Smooth muscle cell (in vitro differentiated cells): ENCODE data around the gene CSF1. TPM values are rescaled to one million over a fixed set of nuclear protein-coding genes. Genes with fewer than 3 reads are reported as not detected.

ENCODE experiments used
- DNase-seq: peaks from one replicate; lab custom pipeline; 2025; ENCODE audit not compliant: unreplicated experiment; lab: John Stamatoyannopoulos, UW
- H2AFZ ChIP-seq: fragments of 200-600 bp; sonication (generic); 2 replicates; pipeline ENCODE4 v1.6.0; 2016; ENCODE audit warnings: antibody characterized with exemption, low read depth, mild to moderate bottlenecking
- H3F3A ChIP-seq: fragments of 200-600 bp; sonication (generic); 2 replicates; pipeline ENCODE4 v1.6.0; 2017; ENCODE audit warnings: antibody characterized with exemption, low read depth
- H3K27ac ChIP-seq: fragments of 200-600 bp; sonication (generic); 2 replicates; pipeline ENCODE4 v1.5.1; 2016; ENCODE audit warnings: low read depth, mild to moderate bottlenecking
- H3K27me3 ChIP-seq: fragments of 200-600 bp; sonication (generic); 2 replicates; pipeline ENCODE4 v1.6.1; 2016; ENCODE audit warnings: low read depth, mild to moderate bottlenecking
- H3K36me3 ChIP-seq: fragments of 200-600 bp; sonication (generic); 2 replicates; pipeline ENCODE4 v1.5.1; 2016; ENCODE audit warnings: low read depth
- H3K4me1 ChIP-seq: fragments of 200-600 bp; sonication (generic); 2 replicates; pipeline ENCODE4 v1.5.1; 2016; ENCODE audit warnings: low read depth
- H3K4me2 ChIP-seq: fragments of 200-600 bp; sonication (generic); 2 replicates; pipeline ENCODE4 v1.6.0; 2016; ENCODE audit warnings: mild to moderate bottlenecking
- H3K4me3 ChIP-seq: fragments of 200-600 bp; sonication (generic); 2 replicates; pipeline ENCODE4 v1.5.1; 2016; ENCODE audit warnings: mild to moderate bottlenecking
- H3K79me2 ChIP-seq: fragments of 200-600 bp; sonication (generic); 2 replicates; pipeline ENCODE4 v1.6.0; 2016; ENCODE audit warnings: low read depth, mild to moderate bottlenecking
- H3K9ac ChIP-seq: fragments of 200-600 bp; sonication (generic); 2 replicates; pipeline ENCODE4 v1.6.0; 2016; ENCODE audit warnings: low read depth
- H3K9me3 ChIP-seq: fragments of 200-600 bp; sonication (generic); replicated peaks from 2 replicates; pipeline ENCODE4 v1.5.1; 2016; ENCODE audit warnings: low read depth
- H4K20me1 ChIP-seq: fragments of 200-600 bp; sonication (generic); 2 replicates; pipeline ENCODE4 v1.6.0; 2016; ENCODE audit warnings: low read depth
- WGBS: methylation state at CpG from one replicate; pipeline ENCODE4 v1.1.7; 2016; ENCODE audit warnings: low lambda C conversion rate; 5-methylcytosine and 5-hydroxymethylcytosine counted together
- polyA plus RNA-seq: library from polyadenylated mRNA; unstranded; fragments of >200 nt; fragmentation: Nextera tagmentation; extraction: Ambion mirVana; gene quantifications from 2 replicates; pipeline ENCODE4 v1.2.1, GENCODE V29; 2016
- total RNA-seq: library from RNA; depleted of rRNA; stranded (reverse); fragments of >200 nt; gene quantifications from 2 replicates; pipeline ENCODE4 v1.2.3, GENCODE V29; 2014
- TF ChIP-seq, protein P1 (sequence below): fragments of 200-600 bp; sonication (generic); IDR thresholded peaks from 2 replicates; pipeline ENCODE4 v1.5.1; 2017; ENCODE audit warnings: borderline replicate concordance, mild to moderate bottlenecking, antibody characterized with exemption; ENCODE audit not compliant: insufficient read depth, poor library complexity, severe bottlenecking

Gene CSF1
- total and polyA plus RNA-seq, 2 experiments from 2014 or later, result 22.4 to 30.9 TPM

DNA sequence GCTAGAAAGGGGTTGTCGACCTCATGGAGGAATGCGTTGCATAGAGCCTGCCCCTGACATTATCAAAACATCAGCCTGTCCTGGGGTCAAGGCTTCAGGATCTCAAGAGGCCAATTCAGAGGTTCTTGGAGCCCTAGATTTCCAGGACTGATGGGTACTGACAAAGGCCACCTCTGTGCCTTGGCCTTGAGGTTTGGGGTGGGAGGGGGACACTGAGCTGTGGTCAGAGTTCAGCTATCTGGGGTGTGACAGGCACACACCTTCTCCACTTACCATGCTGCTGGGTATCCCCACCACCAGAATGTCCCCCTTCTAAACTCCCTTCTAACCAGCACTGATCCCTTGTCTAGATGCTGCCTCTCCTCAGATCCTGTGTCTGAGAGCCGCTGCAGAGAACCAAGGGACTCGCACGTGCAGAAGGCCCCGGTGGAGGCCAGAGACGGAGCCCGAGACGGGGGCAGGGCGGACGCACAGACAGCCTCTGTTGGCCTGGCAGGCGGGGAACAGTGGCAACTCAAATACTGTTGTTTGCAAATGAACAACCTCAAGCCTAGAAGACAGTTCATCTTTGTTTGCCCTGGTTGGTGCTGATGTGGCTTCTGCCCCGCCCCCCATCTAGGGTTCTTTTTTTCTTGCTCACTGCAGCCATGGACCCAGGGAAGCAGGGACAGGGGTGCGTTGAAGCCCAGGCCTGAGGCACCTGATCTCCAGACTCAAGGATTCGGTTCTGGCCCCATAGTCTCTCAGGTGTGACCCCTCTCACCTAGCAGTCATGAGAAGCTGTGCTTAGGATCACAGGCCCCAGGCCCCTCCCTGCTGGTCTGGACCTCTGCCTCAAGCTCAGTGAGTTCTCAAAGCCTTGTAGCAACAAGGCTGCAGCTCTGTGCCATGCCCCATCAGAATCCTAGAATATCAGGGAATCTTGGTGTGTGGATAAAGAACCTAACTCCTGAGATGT lies 28.1 kb upstream of the CSF1 start:
- H2AFZ ChIP-seq, result no peak overlapping the region
- no peaks in the 10 kb centered on the region for H3K79me2 ChIP-seq
- TF ChIP-seq, protein P1, sequence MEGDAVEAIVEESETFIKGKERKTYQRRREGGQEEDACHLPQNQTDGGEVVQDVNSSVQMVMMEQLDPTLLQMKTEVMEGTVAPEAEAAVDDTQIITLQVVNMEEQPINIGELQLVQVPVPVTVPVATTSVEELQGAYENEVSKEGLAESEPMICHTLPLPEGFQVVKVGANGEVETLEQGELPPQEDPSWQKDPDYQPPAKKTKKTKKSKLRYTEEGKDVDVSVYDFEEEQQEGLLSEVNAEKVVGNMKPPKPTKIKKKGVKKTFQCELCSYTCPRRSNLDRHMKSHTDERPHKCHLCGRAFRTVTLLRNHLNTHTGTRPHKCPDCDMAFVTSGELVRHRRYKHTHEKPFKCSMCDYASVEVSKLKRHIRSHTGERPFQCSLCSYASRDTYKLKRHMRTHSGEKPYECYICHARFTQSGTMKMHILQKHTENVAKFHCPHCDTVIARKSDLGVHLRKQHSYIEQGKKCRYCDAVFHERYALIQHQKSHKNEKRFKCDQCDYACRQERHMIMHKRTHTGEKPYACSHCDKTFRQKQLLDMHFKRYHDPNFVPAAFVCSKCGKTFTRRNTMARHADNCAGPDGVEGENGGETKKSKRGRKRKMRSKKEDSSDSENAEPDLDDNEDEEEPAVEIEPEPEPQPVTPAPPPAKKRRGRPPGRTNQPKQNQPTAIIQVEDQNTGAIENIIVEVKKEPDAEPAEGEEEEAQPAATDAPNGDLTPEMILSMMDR, result no peak
- 90% methylated on average over 15 of the region's 15 CpGs for WGBS
- H3K9me3 ChIP-seq, result no peaks in the 10 kb centered on the region
- no peak overlapping the region for H3K27ac ChIP-seq
- no peak overlapping the region for H3K9ac ChIP-seq
- no peak for DNase-seq
- H4K20me1 ChIP-seq, result no peaks in the 10 kb centered on the region
- no peak overlapping the region for H3K4me2 ChIP-seq
- H3K36me3 ChIP-seq, result no peaks in the 10 kb centered on the region
- H3F3A ChIP-seq, result no peaks in the 10 kb centered on the region
- H3K27me3 ChIP-seq, result no peaks in the 10 kb centered on the region
- H3K4me1 ChIP-seq, result peaks cover 7% of the 10 kb centered on the region
- no peak overlapping the region for H3K4me3 ChIP-seq

DNA sequence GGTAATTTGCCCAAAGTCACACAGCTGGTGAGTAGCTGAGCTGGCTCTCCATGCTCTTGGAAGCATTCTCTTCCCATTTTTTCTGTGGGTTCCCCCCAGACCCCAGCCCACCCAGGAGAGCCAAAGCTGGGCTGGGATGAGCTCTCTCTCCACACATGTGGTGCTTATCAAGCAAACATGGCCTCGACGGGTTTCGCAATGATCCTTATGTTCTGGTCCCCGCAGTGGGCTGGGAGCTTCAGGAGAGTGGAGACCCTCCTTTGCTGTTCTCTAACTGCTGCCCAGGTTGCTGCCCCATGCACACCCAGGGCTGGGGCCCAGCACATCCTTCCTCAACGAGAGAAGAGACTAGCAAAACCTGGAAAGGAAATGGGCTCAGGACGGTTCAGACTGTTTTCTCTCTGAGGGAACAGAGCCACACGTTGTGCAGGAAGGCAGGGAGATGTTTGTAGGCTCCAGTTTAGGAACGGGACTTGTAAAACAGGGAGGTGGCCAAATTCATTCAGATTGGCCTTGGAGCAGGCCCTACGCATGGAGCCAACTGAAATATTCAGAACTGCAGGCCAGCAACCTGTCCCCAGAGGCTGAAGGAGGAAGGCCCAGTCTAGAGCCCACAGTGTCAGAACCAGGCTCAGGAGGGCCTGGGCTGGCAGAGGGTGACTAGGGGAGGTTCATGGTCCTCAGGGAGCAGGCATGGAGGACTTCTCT lies 27.2 kb upstream of the CSF1 start:
- no peaks in the 10 kb centered on the region for H4K20me1 ChIP-seq

DNA sequence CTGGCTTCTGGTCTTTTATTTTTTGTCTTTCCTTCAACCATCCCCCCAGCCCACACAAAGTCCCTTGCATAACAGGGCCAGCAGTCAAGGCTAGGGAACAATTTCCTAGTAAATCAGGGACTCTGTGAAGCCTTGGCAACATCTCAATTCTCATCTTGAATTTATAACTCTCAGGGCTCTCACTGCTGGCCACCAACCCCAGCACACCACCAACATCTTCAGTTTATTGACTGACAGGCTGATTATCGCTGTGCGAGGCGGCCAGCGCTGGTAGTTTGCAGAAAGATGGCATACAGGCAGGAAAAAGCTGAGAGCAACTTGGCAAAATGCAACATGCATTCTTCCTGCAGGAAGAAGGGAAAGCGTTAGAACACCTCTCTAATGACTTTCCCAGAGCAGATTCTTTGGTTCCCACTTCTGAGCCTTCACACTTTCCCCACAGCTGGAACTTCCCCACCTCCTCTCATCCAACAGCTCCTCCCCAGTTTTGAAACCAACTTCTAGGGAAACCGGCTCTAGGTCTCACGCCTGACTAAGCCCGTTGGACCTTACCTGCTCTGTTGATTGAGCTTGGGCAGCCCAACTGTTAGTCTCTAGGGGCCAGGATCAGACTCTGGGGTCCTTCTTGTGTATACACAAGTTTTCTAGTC lies 26.3 kb upstream of the CSF1 start:
- Histone ChIP-seq H3K4me1 (peaks cover 3% of the 10 kb centered on the region), H3K4me2 (no peak overlapping the region), H3K27me3 (no peaks in the 10 kb centered on the region), H3K36me3 (no peaks in the 10 kb centered on the region), H3K27ac (no peak overlapping the region), H3K9me3 (no peaks in the 10 kb centered on the region), H3K4me3 (no peak overlapping the region), H3K9ac (no peak overlapping the region), H4K20me1 (no peaks in the 10 kb centered on the region), H2AFZ (no peak overlapping the region), H3F3A (no peaks in the 10 kb centered on the region), H3K79me2 (no peaks in the 10 kb centered on the region)
- DNase-seq, result no peak
- TF ChIP-seq, protein P1, result no peak
- WGBS, result 87% methylated on average over 8 of the region's 8 CpGs

More for the DNA sequence above, 27.2 kb upstream of the CSF1 start:
- DNase-seq, result no peak
- Histone ChIP-seq H3K4me1 (peaks cover 3% of the 10 kb centered on the region), H3K27ac (no peak overlapping the region), H3K4me3 (no peak overlapping the region), H3F3A (no peaks in the 10 kb centered on the region), H3K9me3 (no peaks in the 10 kb centered on the region), H3K27me3 (no peaks in the 10 kb centered on the region), H3K9ac (no peak overlapping the region), H3K79me2 (no peaks in the 10 kb centered on the region), H3K4me2 (no peak overlapping the region), H2AFZ (no peak overlapping the region), H3K36me3 (no peaks in the 10 kb centered on the region)
- WGBS, result 77% methylated on average over 9 of the region's 9 CpGs
- TF ChIP-seq, protein P1, result no peak
